Testis (tissue), 2 donors: ENCODE results near the gene ZNF79.

Source experiments
- POLR2A ChIP-seq: fragments of 450-650 bp; IDR thresholded peaks from one replicate; pipeline ENCODE4 v1.6.1; 2017; ENCODE audit warnings: antibody characterized with exemption, mild to moderate bottlenecking, moderate library complexity
- TF ChIP-seq, protein P1 (sequence below), 3 experiments: fragments of 450-650 bp in 2 of 3; fragments of 200-600 bp in 1 of 3; sonication (generic) in 1 of 3; IDR thresholded peaks; one replicate each; pipeline ENCODE4 v1.5.1; 2016 to 2019; ENCODE audit warnings: antibody characterized with exemption in 3 of 3, mild to moderate bottlenecking in 2 of 3, moderate library complexity in 1 of 3

DNA sequence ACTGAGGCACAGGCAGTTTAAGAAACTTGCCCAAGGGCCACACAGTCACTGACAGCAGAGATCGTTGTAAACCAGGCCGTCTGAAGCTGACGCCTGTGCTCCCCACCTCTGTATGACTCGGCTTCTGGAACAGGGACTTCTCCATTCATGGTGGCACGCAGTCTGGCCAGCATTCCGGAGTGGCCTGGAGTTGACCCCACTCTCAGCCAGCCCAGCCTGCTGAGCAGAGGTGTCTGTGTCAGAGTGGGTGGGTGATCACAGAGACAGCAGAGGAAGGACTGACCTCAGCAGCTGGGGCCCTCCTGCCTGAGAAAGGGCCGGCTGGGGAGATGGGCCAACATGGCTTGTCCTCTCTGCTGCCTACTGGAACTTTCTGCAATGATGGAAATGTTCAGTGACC is 39.7 kb downstream of the ZNF79 start:
- TF ChIP-seq, protein P1, sequence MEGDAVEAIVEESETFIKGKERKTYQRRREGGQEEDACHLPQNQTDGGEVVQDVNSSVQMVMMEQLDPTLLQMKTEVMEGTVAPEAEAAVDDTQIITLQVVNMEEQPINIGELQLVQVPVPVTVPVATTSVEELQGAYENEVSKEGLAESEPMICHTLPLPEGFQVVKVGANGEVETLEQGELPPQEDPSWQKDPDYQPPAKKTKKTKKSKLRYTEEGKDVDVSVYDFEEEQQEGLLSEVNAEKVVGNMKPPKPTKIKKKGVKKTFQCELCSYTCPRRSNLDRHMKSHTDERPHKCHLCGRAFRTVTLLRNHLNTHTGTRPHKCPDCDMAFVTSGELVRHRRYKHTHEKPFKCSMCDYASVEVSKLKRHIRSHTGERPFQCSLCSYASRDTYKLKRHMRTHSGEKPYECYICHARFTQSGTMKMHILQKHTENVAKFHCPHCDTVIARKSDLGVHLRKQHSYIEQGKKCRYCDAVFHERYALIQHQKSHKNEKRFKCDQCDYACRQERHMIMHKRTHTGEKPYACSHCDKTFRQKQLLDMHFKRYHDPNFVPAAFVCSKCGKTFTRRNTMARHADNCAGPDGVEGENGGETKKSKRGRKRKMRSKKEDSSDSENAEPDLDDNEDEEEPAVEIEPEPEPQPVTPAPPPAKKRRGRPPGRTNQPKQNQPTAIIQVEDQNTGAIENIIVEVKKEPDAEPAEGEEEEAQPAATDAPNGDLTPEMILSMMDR (IDR thresholded peaks at IDR 0.05) = no peak
- no peak for TF ChIP-seq POLR2A
